Liver (tissue), 9 donors: Measurements from ENCODE around the gene SHC2. TPM values are rescaled to one million over a fixed set of nuclear protein-coding genes. Genes with fewer than 3 reads are reported as not detected.

Experiments
- DNase-seq: peaks from one replicate; pipeline ENCODE4 v3.0.0-alpha.2; 2017; ENCODE audit warnings: low spot score
- H3K27ac ChIP-seq, 2 donors: one replicate each; pipeline ENCODE4 v1.7.0; 2013; ENCODE audit warnings: inconsistent platforms in 2 of 2, low read length in 2 of 2, control low read depth in 1 of 2, low read depth in 1 of 2, mild to moderate bottlenecking in 1 of 2
- H3K27me3 ChIP-seq, 4 donors: one replicate each; pipeline versions ENCODE4 v1.6.1 to v1.7.0; 2013; ENCODE audit warnings: low read length in 3 of 4, inconsistent platforms in 1 of 4, mild to moderate bottlenecking in 1 of 4, moderate library complexity in 1 of 4; ENCODE audit not compliant: control insufficient read depth in 4 of 4, insufficient read depth in 4 of 4
- H3K36me3 ChIP-seq, 4 donors: one replicate each; pipeline versions ENCODE4 v1.6.1 to v1.7.0; 2013; ENCODE audit warnings: low read length in 3 of 4, mild to moderate bottlenecking in 3 of 4, low read depth in 1 of 4, moderate library complexity in 1 of 4; ENCODE audit not compliant: control insufficient read depth in 4 of 4, insufficient read depth in 3 of 4
- H3K4me1 ChIP-seq, 4 donors: one replicate each; pipeline versions ENCODE4 v1.6.1 to v1.7.0; 2013; ENCODE audit warnings: low read length in 3 of 4, mild to moderate bottlenecking in 3 of 4, moderate library complexity in 1 of 4; ENCODE audit not compliant: control insufficient read depth in 4 of 4, insufficient read depth in 4 of 4
- H3K4me3 ChIP-seq, 3 donors: one replicate each; pipeline versions ENCODE4 v1.6.1 to v1.7.0; 2013; ENCODE audit warnings: low read length in 3 of 3, control low read depth in 1 of 3, low read depth in 1 of 3, mild to moderate bottlenecking in 1 of 3
- H3K9ac ChIP-seq, 2 donors: one replicate each; pipeline ENCODE4 v1.7.0; 2013; ENCODE audit warnings: low read length in 2 of 2, mild to moderate bottlenecking in 2 of 2, moderate library complexity in 2 of 2, control low read depth in 1 of 2, low read depth in 1 of 2
- H3K9me3 ChIP-seq, 4 donors: one replicate each; pipeline versions ENCODE4 v1.6.1 to v1.7.0; 2013; ENCODE audit warnings: low read length in 3 of 4; ENCODE audit not compliant: control insufficient read depth in 4 of 4
- ATF3 ChIP-seq: IDR thresholded peaks from 2 replicates; pipeline ENCODE4 v1.6.1; 2016; ENCODE audit warnings: antibody characterized with exemption
- CTCF ChIP-seq: fragments of 150-350 bp; IDR thresholded peaks from 2 replicates; pipeline ENCODE4 v1.5.1; 2017; ENCODE audit warnings: improper control_type of control experiment, low read depth, low read length; ENCODE audit not compliant: missing input control
- FOXA1 ChIP-seq: IDR thresholded peaks from 2 replicates; pipeline ENCODE4 v1.6.1; 2016; ENCODE audit warnings: antibody characterized with exemption
- FOXA2 ChIP-seq: IDR thresholded peaks from 2 replicates; pipeline ENCODE4 v1.6.1; 2016; ENCODE audit warnings: antibody characterized with exemption
- GABPA ChIP-seq, 2 donors: IDR thresholded peaks in 1 of 2; conservative IDR thresholded peaks in 1 of 2; 2 replicates each; pipeline ENCODE4 v1.6.1; 2016; ENCODE audit warnings: antibody characterized with exemption in 2 of 2, mild to moderate bottlenecking in 1 of 2, moderate library complexity in 1 of 2
- HNF4A ChIP-seq, 2 donors: conservative IDR thresholded peaks; 2 replicates each; pipeline ENCODE4 v1.6.1; 2016; ENCODE audit warnings: antibody characterized with exemption in 2 of 2, mild to moderate bottlenecking in 2 of 2
- HNF4G ChIP-seq: IDR thresholded peaks from 2 replicates; pipeline ENCODE4 v1.6.1; 2016; ENCODE audit warnings: antibody characterized with exemption
- JUND ChIP-seq, 2 donors: IDR thresholded peaks; 2 replicates each; pipeline ENCODE4 v1.6.1; 2016; ENCODE audit warnings: antibody characterized with exemption in 2 of 2
- NR2F2 ChIP-seq: IDR thresholded peaks from 2 replicates; pipeline ENCODE4 v1.6.1; 2016; ENCODE audit warnings: antibody characterized with exemption
- RAD21 ChIP-seq, 2 donors: IDR thresholded peaks; 2 replicates each; pipeline ENCODE4 v1.6.1; 2016; ENCODE audit warnings: antibody characterized with exemption in 2 of 2, mild to moderate bottlenecking in 2 of 2
- RXRA ChIP-seq, 2 donors: IDR thresholded peaks; 2 replicates each; pipeline ENCODE4 v1.6.1; 2017 to 2018; ENCODE audit warnings: antibody characterized with exemption in 2 of 2, mild to moderate bottlenecking in 1 of 2
- SP1 ChIP-seq: IDR thresholded peaks from 2 replicates; pipeline ENCODE4 v1.6.1; 2018; ENCODE audit warnings: antibody characterized with exemption, mild to moderate bottlenecking
- YY1 ChIP-seq: IDR thresholded peaks from 2 replicates; pipeline ENCODE4 v1.6.1; 2016; ENCODE audit warnings: antibody characterized with exemption, mild to moderate bottlenecking
- ZBTB33 ChIP-seq: IDR thresholded peaks from 2 replicates; pipeline ENCODE4 v1.6.1; 2016; ENCODE audit warnings: antibody characterized with exemption
- WGBS: extraction: QIAGEN DNeasy Blood & Tissue Kit; methylation state at CpG from one replicate; pipeline ENCODE4 v1.1.7; 2013; 5-methylcytosine and 5-hydroxymethylcytosine counted together
- polyA plus RNA-seq, 2 donors: library from polyadenylated mRNA; stranded (reverse) in 1 of 2; unstranded in 1 of 2; fragments of 200-250 nt in 1 of 2; fragments of >200 nt in 1 of 2; fragmentation: Nextera tagmentation in 1 of 2; extraction: Ambion mirVana in 1 of 2; gene quantifications; one replicate each; pipeline versions ENCODE4 v1.2.1 to v1.2.3, GENCODE V29; 2013 to 2015
- total RNA-seq, 2 donors: library from RNA; depleted of rRNA; stranded (reverse); fragments of >200 nt; gene quantifications; one replicate each; pipeline ENCODE4 v1.2.3, GENCODE V29; 2014
- donor health status: healthy.
- donor health status: healthy.
- donor health status: healthy.
- donor health status: healthy.
- donor health status: healthy.

The SHC2 gene
- total and polyA plus RNA-seq, 4 donors = 15.6 to 43.0 (median 23.0) TPM

DNA sequence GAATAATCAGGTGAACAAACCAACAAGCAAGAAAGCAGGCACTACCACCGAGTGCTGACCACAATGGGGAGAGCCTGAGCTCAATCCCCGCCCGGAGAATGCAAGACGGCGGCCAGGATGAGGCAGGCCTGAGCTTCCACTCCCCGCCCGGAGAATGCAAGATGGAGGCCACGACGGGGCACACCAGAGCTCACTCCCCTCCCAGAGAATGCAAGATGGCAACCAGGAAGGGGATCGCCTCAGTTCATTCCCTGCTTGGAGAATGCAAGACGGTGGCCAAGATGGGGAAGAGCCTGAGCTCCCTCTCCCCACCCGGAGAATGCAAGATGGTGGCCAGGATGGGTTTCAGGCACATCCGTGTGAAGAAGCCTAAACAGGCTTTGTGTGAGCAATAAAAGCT, 91.6 kb downstream of the SHC2 start (continued):
- no peak for TF ChIP-seq GABPA (IDR thresholded peaks at IDR 0.05 in 1 of 2, conservative IDR thresholded peaks at IDR 0.05 in 1 of 2)
- TF ChIP-seq YY1 = no peak
- TF ChIP-seq HNF4A (conservative IDR thresholded peaks at IDR 0.05) = no peak

DNA sequence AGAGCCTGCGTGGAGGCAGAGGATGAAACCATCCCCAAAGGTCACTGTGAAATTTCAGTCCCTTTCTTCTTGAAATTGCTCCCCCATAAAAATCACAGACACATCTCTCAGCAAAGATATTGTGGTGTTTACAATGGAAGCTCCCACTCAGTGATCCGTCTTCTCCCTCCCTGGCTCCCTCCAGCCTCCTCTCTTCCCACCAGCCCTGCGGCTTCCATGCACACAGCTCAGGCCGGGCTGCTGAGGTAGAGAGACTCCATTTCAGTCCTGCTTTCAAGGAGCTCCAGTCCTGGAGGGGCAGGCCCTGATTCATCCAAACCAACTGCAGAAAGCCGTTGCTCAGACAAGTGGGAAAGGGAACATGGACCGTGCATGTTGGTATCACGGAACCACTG, 92.2 kb downstream of the SHC2 start:
- WGBS = 74% methylated on average over 7 of the region's 7 CpGs
- H3K27me3 ChIP-seq = peaks cover 0 to 8% (median 0%) of the 10 kb centered on the region in 4 donors
- no peaks in the 10 kb centered on the region for H3K9me3 ChIP-seq
- no peak for DNase-seq
- no peak overlapping the region for H3K4me3 ChIP-seq
- no peaks in the 10 kb centered on the region for H3K4me1 ChIP-seq
- no peak overlapping the region for H3K27ac ChIP-seq
- no peaks in the 10 kb centered on the region for H3K36me3 ChIP-seq
- H3K9ac ChIP-seq = no peak overlapping the region
- TF ChIP-seq CTCF (no peak), FOXA1 (no peak), ATF3 (no peak), GABPA (IDR thresholded peaks at IDR 0.05 in 1 of 2, conservative IDR thresholded peaks at IDR 0.05 in 1 of 2) (no peak), YY1 (no peak), RXRA (IDR thresholded peaks at IDR 0.05) (no peak), JUND (IDR thresholded peaks at IDR 0.05) (no peak), FOXA2 (no peak), RAD21 (IDR thresholded peaks at IDR 0.05) (no peak), SP1 (no peak), NR2F2 (no peak), HNF4A (conservative IDR thresholded peaks at IDR 0.05) (no peak)

- peaks cover 0 to 8% (median 0%) of the 10 kb centered on the region in 4 donors for H3K27me3 ChIP-seq
- no peak overlapping the region for H3K9ac ChIP-seq
- no peak overlapping the region for H3K4me3 ChIP-seq
- 78% methylated on average over 22 of the region's 22 CpGs for WGBS
- no peak overlapping the region for H3K27ac ChIP-seq
- H3K9me3 ChIP-seq = no peaks in the 10 kb centered on the region
- DNase-seq = no peak
- H3K36me3 ChIP-seq = no peaks in the 10 kb centered on the region
- H3K4me1 ChIP-seq = no peaks in the 10 kb centered on the region
- no peak for TF ChIP-seq HNF4G
- TF ChIP-seq ATF3 = no peak
- no peak for TF ChIP-seq ZBTB33
These were observed 92.7 kb downstream of the SHC2 start for GRCh38 chr19:367963-368629.
